Large intestine (tissue), 3 donors: ENCODE results near the gene LYST. TPM values are rescaled to one million over a fixed set of nuclear protein-coding genes. Genes with fewer than 3 reads are reported as not detected.
"Not testable (repeated sequence)": the region's sequence is repeated elsewhere in the genome, so short reads cannot be mapped to it uniquely, and the experiment has no call there.

Experiments used
- DNase-seq, 2 donors: peaks; one replicate each; pipeline versions ENCODE4 v3.0.0 to v3.0.0-alpha.2; 2013
- H3K27ac ChIP-seq: one replicate; pipeline ENCODE4 v1.5.1; 2013; ENCODE audit warnings: low read length
- H3K27me3 ChIP-seq: 2 replicates; pipeline ENCODE4 v1.6.1; 2013; ENCODE audit warnings: low read length; ENCODE audit not compliant: control insufficient read depth, insufficient read depth
- H3K36me3 ChIP-seq: 2 replicates; pipeline ENCODE4 v1.6.1; 2013; ENCODE audit warnings: low read length; ENCODE audit not compliant: control insufficient read depth, insufficient read depth
- H3K4me1 ChIP-seq: one replicate; pipeline ENCODE4 v1.6.1; 2013; ENCODE audit warnings: low read length; ENCODE audit not compliant: control insufficient read depth, insufficient read depth
- H3K4me3 ChIP-seq: one replicate; pipeline ENCODE4 v1.5.1; 2013; ENCODE audit warnings: low read length
- H3K9me3 ChIP-seq: one replicate; pipeline ENCODE4 v1.6.1; 2013; ENCODE audit warnings: mild to moderate bottlenecking, low read depth, low read length, moderate library complexity; ENCODE audit not compliant: control insufficient read depth
- WGBS: methylation state at CpG from one replicate; pipeline ENCODE4 v1.1.5; 2013; ENCODE audit warnings: low lambda C conversion rate; ENCODE audit not compliant: insufficient coverage; 5-methylcytosine and 5-hydroxymethylcytosine counted together
- polyA plus RNA-seq: library from polyadenylated mRNA; unstranded; fragments of 120-200 nt; gene quantifications from one replicate; pipeline ENCODE4 v1.2.1, GENCODE V29; 2013

LYST gene
- polyA plus RNA-seq, 1 donor = 6.3 TPM

DNA sequence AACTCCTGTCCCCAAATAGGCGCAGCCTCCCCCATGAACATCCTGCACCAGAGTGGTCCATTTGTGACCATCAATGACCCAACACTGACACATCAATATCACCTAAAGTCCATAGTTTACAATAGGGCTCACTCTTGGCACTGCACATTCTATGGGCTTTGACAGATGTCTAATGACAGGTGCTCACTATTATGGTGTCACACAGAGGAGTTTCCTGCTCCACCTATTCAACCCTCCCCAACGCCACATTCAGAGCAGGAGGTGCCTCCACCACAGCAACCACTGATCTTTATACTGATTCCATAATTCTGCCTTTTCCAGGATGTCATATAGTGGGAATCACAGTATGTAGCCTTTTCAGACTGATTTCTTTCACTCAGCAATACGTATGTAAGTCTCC, 241.4 kb downstream of the LYST start:
- 100% methylated on average over 1 of the region's 3 CpGs for WGBS
- Histone ChIP-seq H3K4me3 (no peak overlapping the region), H3K36me3 (no peaks in the 10 kb centered on the region), H3K9me3 (no peaks in the 10 kb centered on the region), H3K4me1 (peaks cover 9% of the 10 kb centered on the region), H3K27me3 (no peaks in the 10 kb centered on the region), H3K27ac (no peak overlapping the region)
- no peak for DNase-seq

DNA sequence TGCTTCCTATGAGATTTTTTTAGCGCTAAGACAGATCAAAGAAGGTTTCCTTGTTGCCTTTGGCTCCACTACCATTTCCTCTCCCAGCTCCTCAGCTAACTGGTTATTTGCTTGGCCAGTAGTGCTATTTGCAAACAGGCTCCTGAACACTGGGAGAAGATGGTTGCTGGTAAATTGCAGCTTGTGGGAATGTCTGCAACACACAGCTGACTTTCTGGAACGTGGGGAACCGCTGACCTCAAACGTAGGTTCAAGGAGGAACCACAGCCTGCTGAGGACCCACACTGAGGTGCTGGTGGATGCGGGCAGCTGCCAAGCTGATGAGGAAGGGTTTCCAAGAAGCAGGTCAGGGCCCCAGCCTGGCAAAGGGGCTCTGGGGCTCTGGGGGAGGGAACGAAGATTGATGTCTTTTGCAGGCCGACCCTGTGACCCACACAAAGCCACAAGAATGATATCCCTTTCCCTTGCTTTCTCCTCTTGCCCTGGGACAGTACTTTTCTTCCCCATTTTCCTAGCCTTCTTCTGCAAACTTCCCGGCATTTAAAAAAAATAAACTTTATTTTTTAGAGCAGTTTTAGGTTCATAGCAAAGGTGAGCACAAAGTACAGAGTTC, 241.9 kb downstream of the LYST start:
- Histone ChIP-seq H3K27me3 (no peaks in the 10 kb centered on the region), H3K9me3 (no peaks in the 10 kb centered on the region), H3K36me3 (no peaks in the 10 kb centered on the region), H3K4me1 (peaks cover 9% of the 10 kb centered on the region), H3K27ac (no peak overlapping the region), H3K4me3 (no peak overlapping the region)
- no peak for DNase-seq
- no CpG with 5 or more reads among the region's 8 CpGs for WGBS

GRCh38 chr1:235622936-235623779, 243.5 kb downstream of the LYST start:
- Histone ChIP-seq H3K4me1 (peaks cover 9% of the 10 kb centered on the region), H3K36me3 (no peaks in the 10 kb centered on the region), H3K27me3 (no peaks in the 10 kb centered on the region), H3K4me3 (peak overlapping the region; percentile 7), H3K9me3 (no peaks in the 10 kb centered on the region), H3K27ac (peak overlapping the region; percentile 79)
- DNase-seq = peak; percentile 84 to 93
- no CpG with 5 or more reads among the region's 18 CpGs for WGBS

GRCh38 chr1:235619149-235619548, 247.6 kb downstream of the LYST start:
- H3K27ac ChIP-seq, H3K27me3 ChIP-seq, H3K9me3 ChIP-seq, DNase-seq, H3K36me3 ChIP-seq, H3K4me3 ChIP-seq: not testable (repeated sequence)
- H3K4me1 ChIP-seq = peaks cover 16% of the 10 kb centered on the region
- WGBS = no CpG with 5 or more reads among the region's 2 CpGs

GRCh38 chr1:235617808-235618207, 248.9 kb downstream of the LYST start:
- WGBS = no CpG with 5 or more reads among the region's 3 CpGs
- no peak overlapping the region for H3K27ac ChIP-seq
- no peaks in the 10 kb centered on the region for H3K27me3 ChIP-seq
- no peak overlapping the region for H3K4me3 ChIP-seq
- H3K4me1 ChIP-seq = peaks cover 19% of the 10 kb centered on the region
- no peaks in the 10 kb centered on the region for H3K36me3 ChIP-seq
- no peaks in the 10 kb centered on the region for H3K9me3 ChIP-seq
- no peak for DNase-seq

GRCh38 chr1:235617140-235617539, 249.6 kb downstream of the LYST start:
- H3K4me3 ChIP-seq = no peak overlapping the region
- WGBS = no CpG with 5 or more reads among the region's 3 CpGs

GRCh38 chr1:235614442-235614954, 252.2 kb downstream of the LYST start:
- Histone ChIP-seq H3K4me1 (peaks cover 27% of the 10 kb centered on the region), H3K27me3 (no peaks in the 10 kb centered on the region), H3K4me3 (no peak overlapping the region), H3K9me3 (no peaks in the 10 kb centered on the region), H3K27ac (peak overlapping the region; percentile 73), H3K36me3 (no peaks in the 10 kb centered on the region)
- WGBS = no CpG with 5 or more reads among the region's 7 CpGs
- DNase-seq = peak in 1 of 2 donors; percentile 51

More at GRCh38 chr1:235617140-235617539, 249.6 kb downstream of the LYST start:
- no peak for DNase-seq
- no peak overlapping the region for H3K27ac ChIP-seq
- H3K27me3 ChIP-seq = no peaks in the 10 kb centered on the region
- H3K9me3 ChIP-seq = no peaks in the 10 kb centered on the region
- no peaks in the 10 kb centered on the region for H3K36me3 ChIP-seq
- H3K4me1 ChIP-seq = peaks cover 25% of the 10 kb centered on the region

DNA sequence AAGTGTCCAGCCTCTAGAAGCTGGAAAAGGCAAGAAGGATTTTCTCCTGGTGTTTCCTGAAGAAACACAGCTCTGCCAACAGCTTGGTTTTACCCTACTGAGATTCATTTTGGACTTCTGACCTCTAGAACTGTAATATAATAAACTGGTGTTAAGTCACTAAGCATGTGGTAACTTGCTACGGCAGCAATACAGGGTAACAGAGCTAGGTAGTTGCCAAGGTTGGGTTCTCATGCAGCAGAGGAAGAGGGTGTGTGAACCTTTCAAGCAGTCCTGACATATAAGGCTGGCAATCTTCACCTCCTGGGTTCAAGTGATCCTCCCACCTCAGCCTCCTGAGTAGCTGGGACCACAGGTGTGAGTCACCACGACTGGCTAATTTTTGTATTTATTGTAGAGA, 253.1 kb downstream of the LYST start:
- WGBS = no CpG with 5 or more reads among the region's 2 CpGs
- no peaks in the 10 kb centered on the region for H3K36me3 ChIP-seq
- peak; percentile 82 to 93 for DNase-seq
- peak overlapping the region; percentile 73 for H3K27ac ChIP-seq
- peaks cover 27% of the 10 kb centered on the region for H3K4me1 ChIP-seq
- H3K27me3 ChIP-seq = no peaks in the 10 kb centered on the region
- H3K4me3 ChIP-seq = no peak overlapping the region
- no peaks in the 10 kb centered on the region for H3K9me3 ChIP-seq

GRCh38 chr1:235612761-235613160, 253.9 kb downstream of the LYST start:
- DNase-seq = peak in 1 of 2 donors; percentile 29
- Histone ChIP-seq H3K36me3 (no peaks in the 10 kb centered on the region), H3K4me1 (peaks cover 27% of the 10 kb centered on the region), H3K9me3 (no peaks in the 10 kb centered on the region), H3K4me3 (no peak overlapping the region), H3K27ac (peak overlapping the region; percentile 73), H3K27me3 (no peaks in the 10 kb centered on the region)
- WGBS = no CpG with 5 or more reads among the region's 3 CpGs
